GM23338 (cell line): ENCODE measurements around the gene HAT1. TPM values are rescaled to one million over a fixed set of nuclear protein-coding genes. Genes with fewer than 3 reads are reported as not detected.
A peak's percentile ranks its signal among the peaks of the same experiment; 100 is the strongest.

ENCODE experiments used
- ATAC-seq: fragments of 200-7000 bp; cut with Tn5 transposase; 3 replicates; pipeline ENCODE4 v1.9.1; 2020
- DNase-seq: peaks from one replicate; pipeline ENCODE4 v3.0.0-alpha.2; 2015; ENCODE audit warnings: low spot score
- H2AFZ ChIP-seq: fragments of 200-600 bp; sonication (generic); 2 replicates; pipeline ENCODE4 v1.8.0; 2016; ENCODE audit warnings: antibody characterized with exemption, mild to moderate bottlenecking, moderate library complexity
- H3F3A ChIP-seq: fragments of 200-600 bp; sonication (generic); replicated peaks from 2 replicates; pipeline ENCODE4 v1.8.0; 2017; ENCODE audit warnings: antibody characterized with exemption, mixed run types, low read depth
- H3K27ac ChIP-seq: fragments of 200-600 bp; sonication (generic); 2 replicates; pipeline ENCODE4 v1.6.1; 2016; ENCODE audit warnings: low read depth
- H3K27me3 ChIP-seq: fragments of 200-600 bp; sonication (generic); 2 replicates; pipeline ENCODE4 v1.8.0; 2016; ENCODE audit warnings: mild to moderate bottlenecking, mixed run types, moderate library complexity; ENCODE audit not compliant: insufficient read depth
- H3K36me3 ChIP-seq: fragments of 200-600 bp; sonication (generic); 2 replicates; pipeline ENCODE4 v1.8.0; 2016; ENCODE audit warnings: mild to moderate bottlenecking; ENCODE audit not compliant: insufficient read depth
- H3K4me1 ChIP-seq: fragments of 200-600 bp; sonication (generic); 2 replicates; pipeline ENCODE4 v1.8.0; 2016; ENCODE audit warnings: mild to moderate bottlenecking, moderate library complexity; ENCODE audit not compliant: insufficient read depth
- H3K4me2 ChIP-seq: fragments of 200-600 bp; sonication (generic); 2 replicates; pipeline ENCODE4 v1.7.1; 2017; ENCODE audit warnings: mixed run types
- H3K4me3 ChIP-seq: fragments of 200-600 bp; sonication (generic); 2 replicates; pipeline ENCODE4 v1.6.1; 2016; ENCODE audit warnings: mixed run types
- H3K79me2 ChIP-seq: fragments of 200-600 bp; sonication (generic); replicated peaks from 2 replicates; pipeline ENCODE4 v1.8.0; 2017; ENCODE audit warnings: mild to moderate bottlenecking; ENCODE audit not compliant: insufficient read depth
- H3K9me2 ChIP-seq: fragments of 200-600 bp; sonication (generic); 2 replicates; pipeline ENCODE4 v1.8.0; 2017; ENCODE audit not compliant: insufficient read depth
- H4K20me1 ChIP-seq: fragments of 200-600 bp; sonication (generic); replicated peaks from 2 replicates; pipeline ENCODE4 v1.8.0; 2017; ENCODE audit warnings: mild to moderate bottlenecking; ENCODE audit not compliant: insufficient read depth
- H3K27ac Mint-ChIP-seq: 2 replicates; pipeline ENCODE4 v1.8.0; 2020; ENCODE audit warnings: inconsistent platforms, mild to moderate bottlenecking, moderate library complexity, mixed read lengths
- H3K27me3 Mint-ChIP-seq: 3 replicates; pipeline ENCODE4 v1.8.0; 2022; ENCODE audit warnings: low read depth, mild to moderate bottlenecking, moderate library complexity, mixed read lengths, inconsistent platforms; ENCODE audit not compliant: insufficient read depth, poor library complexity
- H3K36me3 Mint-ChIP-seq: 3 replicates; pipeline ENCODE4 v1.8.0; 2021; ENCODE audit warnings: low read depth, mild to moderate bottlenecking, inconsistent platforms, moderate library complexity, mixed read lengths
- H3K4me1 Mint-ChIP-seq: 3 replicates; pipeline ENCODE4 v1.8.0; 2020; ENCODE audit warnings: mild to moderate bottlenecking, inconsistent platforms, mixed read lengths
- H3K4me3 Mint-ChIP-seq: 3 replicates; pipeline ENCODE4 v1.8.0; 2021; ENCODE audit warnings: moderate library complexity, mild to moderate bottlenecking, inconsistent platforms, mixed read lengths
- H3K9me3 Mint-ChIP-seq: 3 replicates; pipeline ENCODE4 v1.8.0; 2020; ENCODE audit warnings: moderate library complexity, mild to moderate bottlenecking, inconsistent platforms, mixed read lengths
- EZH2 ChIP-seq: fragments of 200-600 bp; sonication (generic); IDR thresholded peaks from one replicate; pipeline ENCODE4 v1.8.0; 2017; ENCODE audit warnings: antibody characterized with exemption, mild to moderate bottlenecking, low read depth; ENCODE audit not compliant: unreplicated experiment
- EZH2phosphoT487 ChIP-seq: fragments of 200-600 bp; sonication (generic); IDR thresholded peaks from one replicate; pipeline ENCODE4 v1.8.1; 2018; ENCODE audit warnings: antibody characterized with exemption; ENCODE audit not compliant: unreplicated experiment
- STAT1 ChIP-seq: IDR thresholded peaks from one replicate; pipeline ENCODE4 v1.6.1; 2016; ENCODE audit warnings: antibody characterized with exemption; ENCODE audit not compliant: unreplicated experiment
- ZNF114 ChIP-seq: fragments of 250-450 bp; sonication (Bioruptor Pico); IDR thresholded peaks from 2 replicates; pipeline ENCODE4 v1.5.0; 2020; ENCODE audit warnings: mild to moderate bottlenecking, moderate library complexity
- ZNF331 ChIP-seq: fragments of 250-450 bp; sonication (Bioruptor Pico); IDR thresholded peaks from 2 replicates; pipeline ENCODE4 v1.5.0; 2020; ENCODE audit warnings: low read depth, mild to moderate bottlenecking, moderate library complexity
- polyA plus RNA-seq: library from polyadenylated mRNA; unstranded; fragments of >200 nt; fragmentation: Nextera tagmentation; extraction: Ambion mirVana; gene quantifications from 2 replicates; pipeline ENCODE4 v1.2.1, GENCODE V29; 2016
- total RNA-seq: library from RNA; depleted of rRNA; stranded (reverse); fragments of >200 nt; shearing (Covaris generic); gene quantifications from 2 replicates; pipeline ENCODE4 v1.2.3, GENCODE V29; 2014
- TF ChIP-seq, protein P1 (sequence below): IDR thresholded peaks from one replicate; pipeline ENCODE4 v1.6.1; 2018; ENCODE audit warnings: antibody characterized with exemption; ENCODE audit not compliant: unreplicated experiment
- TF ChIP-seq, protein P2 (sequence below), 2 experiments: fragments of 200-600 bp in 1 of 2; sonication (generic) in 1 of 2; conservative IDR thresholded peaks; 2 replicates each; pipeline versions ENCODE4 v1.5.1 to v1.6.1; 2016 to 2017; ENCODE audit warnings: antibody characterized with exemption in 2 of 2, low read depth in 2 of 2, mild to moderate bottlenecking in 2 of 2, moderate library complexity in 1 of 2
- TF ChIP-seq, protein P3 (sequence below): IDR thresholded peaks from 2 replicates; pipeline ENCODE4 v1.6.1; 2016; ENCODE audit warnings: antibody characterized with exemption

HAT1 gene
- total and polyA plus RNA-seq, 2 experiments from 2014 or later: 67.2 to 67.5 TPM

DNA sequence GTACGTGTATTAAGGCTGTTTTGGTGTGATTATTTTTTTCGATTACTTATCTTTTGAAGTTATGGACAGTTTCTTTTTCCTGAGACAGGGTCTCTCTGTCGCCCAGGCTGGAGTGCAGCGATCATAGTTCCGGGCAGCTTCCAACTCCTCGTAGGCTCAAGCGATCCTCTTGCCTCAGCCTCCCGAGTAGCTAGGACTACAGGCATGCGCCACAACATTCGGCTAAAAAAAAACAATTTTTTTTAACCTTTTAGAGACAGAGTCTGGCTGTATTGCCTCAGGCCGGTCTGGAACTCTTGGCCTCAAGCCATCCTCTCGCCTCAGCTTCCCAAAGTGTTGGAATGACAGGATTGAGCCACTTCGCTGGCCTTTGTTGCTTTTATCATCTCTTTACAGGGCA, 945 bp downstream of the HAT1 start:
- DNase-seq (peak; percentile 6), ATAC-seq (no peak)
- TF ChIP-seq, protein P1, sequence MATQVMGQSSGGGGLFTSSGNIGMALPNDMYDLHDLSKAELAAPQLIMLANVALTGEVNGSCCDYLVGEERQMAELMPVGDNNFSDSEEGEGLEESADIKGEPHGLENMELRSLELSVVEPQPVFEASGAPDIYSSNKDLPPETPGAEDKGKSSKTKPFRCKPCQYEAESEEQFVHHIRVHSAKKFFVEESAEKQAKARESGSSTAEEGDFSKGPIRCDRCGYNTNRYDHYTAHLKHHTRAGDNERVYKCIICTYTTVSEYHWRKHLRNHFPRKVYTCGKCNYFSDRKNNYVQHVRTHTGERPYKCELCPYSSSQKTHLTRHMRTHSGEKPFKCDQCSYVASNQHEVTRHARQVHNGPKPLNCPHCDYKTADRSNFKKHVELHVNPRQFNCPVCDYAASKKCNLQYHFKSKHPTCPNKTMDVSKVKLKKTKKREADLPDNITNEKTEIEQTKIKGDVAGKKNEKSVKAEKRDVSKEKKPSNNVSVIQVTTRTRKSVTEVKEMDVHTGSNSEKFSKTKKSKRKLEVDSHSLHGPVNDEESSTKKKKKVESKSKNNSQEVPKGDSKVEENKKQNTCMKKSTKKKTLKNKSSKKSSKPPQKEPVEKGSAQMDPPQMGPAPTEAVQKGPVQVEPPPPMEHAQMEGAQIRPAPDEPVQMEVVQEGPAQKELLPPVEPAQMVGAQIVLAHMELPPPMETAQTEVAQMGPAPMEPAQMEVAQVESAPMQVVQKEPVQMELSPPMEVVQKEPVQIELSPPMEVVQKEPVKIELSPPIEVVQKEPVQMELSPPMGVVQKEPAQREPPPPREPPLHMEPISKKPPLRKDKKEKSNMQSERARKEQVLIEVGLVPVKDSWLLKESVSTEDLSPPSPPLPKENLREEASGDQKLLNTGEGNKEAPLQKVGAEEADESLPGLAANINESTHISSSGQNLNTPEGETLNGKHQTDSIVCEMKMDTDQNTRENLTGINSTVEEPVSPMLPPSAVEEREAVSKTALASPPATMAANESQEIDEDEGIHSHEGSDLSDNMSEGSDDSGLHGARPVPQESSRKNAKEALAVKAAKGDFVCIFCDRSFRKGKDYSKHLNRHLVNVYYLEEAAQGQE: no peak
- TF ChIP-seq ZNF114 (no peak), EZH2 (no peak), STAT1 (no peak), ZNF331 (no peak), EZH2phosphoT487 (no peak)
- TF ChIP-seq, protein P2, sequence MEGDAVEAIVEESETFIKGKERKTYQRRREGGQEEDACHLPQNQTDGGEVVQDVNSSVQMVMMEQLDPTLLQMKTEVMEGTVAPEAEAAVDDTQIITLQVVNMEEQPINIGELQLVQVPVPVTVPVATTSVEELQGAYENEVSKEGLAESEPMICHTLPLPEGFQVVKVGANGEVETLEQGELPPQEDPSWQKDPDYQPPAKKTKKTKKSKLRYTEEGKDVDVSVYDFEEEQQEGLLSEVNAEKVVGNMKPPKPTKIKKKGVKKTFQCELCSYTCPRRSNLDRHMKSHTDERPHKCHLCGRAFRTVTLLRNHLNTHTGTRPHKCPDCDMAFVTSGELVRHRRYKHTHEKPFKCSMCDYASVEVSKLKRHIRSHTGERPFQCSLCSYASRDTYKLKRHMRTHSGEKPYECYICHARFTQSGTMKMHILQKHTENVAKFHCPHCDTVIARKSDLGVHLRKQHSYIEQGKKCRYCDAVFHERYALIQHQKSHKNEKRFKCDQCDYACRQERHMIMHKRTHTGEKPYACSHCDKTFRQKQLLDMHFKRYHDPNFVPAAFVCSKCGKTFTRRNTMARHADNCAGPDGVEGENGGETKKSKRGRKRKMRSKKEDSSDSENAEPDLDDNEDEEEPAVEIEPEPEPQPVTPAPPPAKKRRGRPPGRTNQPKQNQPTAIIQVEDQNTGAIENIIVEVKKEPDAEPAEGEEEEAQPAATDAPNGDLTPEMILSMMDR (conservative IDR thresholded peaks at IDR 0.05; ENCODE audit: low read depth in 2 of 2): no peak
- TF ChIP-seq, protein P3, sequence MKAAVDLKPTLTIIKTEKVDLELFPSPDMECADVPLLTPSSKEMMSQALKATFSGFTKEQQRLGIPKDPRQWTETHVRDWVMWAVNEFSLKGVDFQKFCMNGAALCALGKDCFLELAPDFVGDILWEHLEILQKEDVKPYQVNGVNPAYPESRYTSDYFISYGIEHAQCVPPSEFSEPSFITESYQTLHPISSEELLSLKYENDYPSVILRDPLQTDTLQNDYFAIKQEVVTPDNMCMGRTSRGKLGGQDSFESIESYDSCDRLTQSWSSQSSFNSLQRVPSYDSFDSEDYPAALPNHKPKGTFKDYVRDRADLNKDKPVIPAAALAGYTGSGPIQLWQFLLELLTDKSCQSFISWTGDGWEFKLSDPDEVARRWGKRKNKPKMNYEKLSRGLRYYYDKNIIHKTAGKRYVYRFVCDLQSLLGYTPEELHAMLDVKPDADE: no peak
- peaks cover 24% of the 10 kb centered on the region; the same call in 2 of the 3 replicates for H3K36me3 Mint-ChIP-seq
- Histone ChIP-seq H3K4me3 (peak overlapping the region; percentile 76), H4K20me1 (0 out of 2 replicates have a peak, but pooled peaks cover 5% of the 10 kb centered on the region), H3K4me2 (peak overlapping the region; percentile 79), H2AFZ (peak overlapping the region; percentile 43; the same call in 1 of the 2 replicates), H3F3A (no peaks in the 10 kb centered on the region; the same call in 1 of the 2 replicates), H3K27ac (peak overlapping the region; percentile 90), H3K36me3 (peaks cover 11% of the 10 kb centered on the region; the same call in 1 of the 2 replicates), H3K4me1 (peaks cover 6% of the 10 kb centered on the region; the same call in 1 of the 2 replicates), H3K79me2 (peaks cover 46% of the 10 kb centered on the region), H3K27me3 (no peaks in the 10 kb centered on the region), H3K9me2 (no peaks in the 10 kb centered on the region)
- no peaks in the 10 kb centered on the region for H3K9me3 Mint-ChIP-seq
- peaks cover 12% of the 10 kb centered on the region for H3K4me1 Mint-ChIP-seq
- H3K4me3 Mint-ChIP-seq: peak overlapping the region; percentile 94
- peaks cover 2% of the 10 kb centered on the region for H3K27me3 Mint-ChIP-seq
- H3K27ac Mint-ChIP-seq: peak overlapping the region; percentile 97
